PC-3 (cell line): ENCODE data around the gene RAD21L1. TPM values are rescaled to one million over a fixed set of nuclear protein-coding genes. Genes with fewer than 3 reads are reported as not detected.

ENCODE experiments used
- ATAC-seq: fragments of 200-7000 bp; cut with Tn5 transposase; 2 replicates; pipeline ENCODE4 v1.9.1; 2020; ENCODE audit warnings: mild to moderate bottlenecking, moderate library complexity
- BruUV-seq: library from RNA; stranded (reverse); fragments of 400-500 nt; replicated peaks from 2 replicates; lab custom pipeline; 2021; lab: Mats Ljungman, UMichigan
- CTCF ChIA-PET: fragments of 300-600 bp; sonication (Branson Sonifier 250); formaldehyde crosslinking; loops from one replicate; lab custom pipeline; 2022; ENCODE audit warnings: antibody characterized with exemption; lab: Charles Lee
- POLR2A ChIA-PET: fragments of 300-600 bp; sonication (Branson Sonifier 250); formaldehyde crosslinking; loops from one replicate; lab custom pipeline; 2022; ENCODE audit warnings: antibody characterized with exemption; ENCODE audit not compliant: unreplicated experiment; lab: Charles Lee
- DNase-seq: peaks from one replicate; pipeline ENCODE4 v3.0.0-alpha.2; 2015
- H2AFZ ChIP-seq: fragments of 300-600 bp; sonication (generic); 2 replicates; pipeline ENCODE4 v1.6.0; 2016; ENCODE audit warnings: antibody characterized with exemption, low read length
- H3F3A ChIP-seq: fragments of 300-600 bp; sonication (generic); one replicate; pipeline ENCODE4 v1.6.0; 2017; ENCODE audit warnings: antibody characterized with exemption, low read length, control low read depth, mild to moderate bottlenecking; ENCODE audit not compliant: unreplicated experiment
- H3K27ac ChIP-seq: fragments of 300-600 bp; sonication (generic); 2 replicates; pipeline ENCODE4 v1.5.1; 2016; ENCODE audit warnings: mild to moderate bottlenecking, low read length
- H3K27me3 ChIP-seq: fragments of 300-600 bp; sonication (generic); 2 replicates; pipeline ENCODE4 v1.6.1; 2016; ENCODE audit warnings: low read length, mixed read lengths
- H3K36me3 ChIP-seq: fragments of 300-600 bp; sonication (generic); 2 replicates; pipeline ENCODE4 v1.6.1; 2016; ENCODE audit warnings: low read depth, mixed run types, low read length, mixed read lengths
- H3K4me1 ChIP-seq: fragments of 300-600 bp; sonication (generic); 2 replicates; pipeline ENCODE4 v1.5.1; 2016; ENCODE audit warnings: low read length; ENCODE audit not compliant: insufficient read depth
- H3K4me2 ChIP-seq: fragments of 300-600 bp; sonication (generic); 2 replicates; pipeline ENCODE4 v1.6.0; 2016; ENCODE audit warnings: low read length
- H3K4me3 ChIP-seq: fragments of 300-600 bp; sonication (generic); 2 replicates; pipeline ENCODE4 v1.5.1; 2016; ENCODE audit warnings: mild to moderate bottlenecking, low read length, mixed read lengths
- H3K79me2 ChIP-seq: fragments of 300-600 bp; sonication (generic); 2 replicates; pipeline ENCODE4 v1.6.1; 2017; ENCODE audit warnings: low read length, mixed read lengths
- H3K9ac ChIP-seq: fragments of 300-600 bp; sonication (generic); 2 replicates; pipeline ENCODE4 v1.6.0; 2016; ENCODE audit warnings: mild to moderate bottlenecking, low read length
- H3K9me2 ChIP-seq: fragments of 300-600 bp; sonication (generic); replicated peaks from 2 replicates; pipeline ENCODE4 v1.6.1; 2016; ENCODE audit warnings: mixed run types, low read length, mixed read lengths
- H3K9me3 ChIP-seq: fragments of 300-600 bp; sonication (generic); 2 replicates; pipeline ENCODE4 v1.6.1; 2016; ENCODE audit warnings: low read length, mixed read lengths
- H4K20me1 ChIP-seq: fragments of 300-600 bp; sonication (generic); 2 replicates; pipeline ENCODE4 v1.6.1; 2016; ENCODE audit warnings: low read length, mixed read lengths
- CTCF ChIP-seq: fragments of 300-600 bp; sonication (generic); conservative IDR thresholded peaks from 2 replicates; pipeline ENCODE4 v1.5.1; 2017; ENCODE audit warnings: antibody characterized with exemption, low read depth, mild to moderate bottlenecking, low read length
- EZH2 ChIP-seq: fragments of 300-600 bp; sonication (generic); IDR thresholded peaks from one replicate; pipeline ENCODE4 v1.6.1; 2017; ENCODE audit warnings: antibody characterized with exemption, mild to moderate bottlenecking, low read length; ENCODE audit not compliant: unreplicated experiment
- EZH2phosphoT487 ChIP-seq: fragments of 300-600 bp; sonication (generic); IDR thresholded peaks from 2 replicates; pipeline ENCODE4 v1.6.1; 2018; ENCODE audit warnings: mild to moderate bottlenecking, antibody characterized with exemption, low read length, borderline replicate concordance
- intact Hi-C: fragments of 100-400 bp; cut with micrococcal nuclease; formaldehyde crosslinking; loops from 2 replicates; pipeline ENCODE4 v1.9.0; 2023
- total RNA-seq: library from RNA; depleted of rRNA; stranded (reverse); fragments of >200 nt; gene quantifications from 2 replicates; pipeline ENCODE4 v1.2.3, GENCODE V29; 2014

RAD21L1 gene
- total RNA-seq, 1 experiment from 2014 or later = 0.11 TPM

GRCh38 chr20:1278993-1279392, 53.1 kb downstream of the RAD21L1 start:
- CTCF ChIA-PET = no interaction called here
- peaks cover 6% of the 10 kb centered on the region; the same call in 1 of the 2 replicates for H3K4me1 ChIP-seq
- ATAC-seq = no peak

GRCh38 chr20:1280195-1281102, 54.6 kb downstream of the RAD21L1 start:
- Histone ChIP-seq H3K4me2 (no peak overlapping the region), H3K4me1 (peaks cover 6% of the 10 kb centered on the region; the same call in 1 of the 2 replicates), H3K36me3 (no peaks in the 10 kb centered on the region), H3K27ac (no peak overlapping the region), H3K9me2 (no peaks in the 10 kb centered on the region), H2AFZ (no peak overlapping the region), H3K9ac (no peak overlapping the region), H3F3A (no peaks in the 10 kb centered on the region), H3K27me3 (no peaks in the 10 kb centered on the region), H3K79me2 (no peaks in the 10 kb centered on the region), H3K4me3 (no peak overlapping the region), H3K9me3 (no peaks in the 10 kb centered on the region), H4K20me1 (no peaks in the 10 kb centered on the region)
- no peak for DNase-seq
- ChIA-PET CTCF (no interaction called here), POLR2A (no interaction called here)
- TF ChIP-seq CTCF (no peak), EZH2phosphoT487 (no peak), EZH2 (no peak)
- ATAC-seq = peak; percentile 48; the same call in 1 of the 2 replicates
- intact Hi-C loops = no loop called here
- BruUV-seq = no TSS peak

More at GRCh38 chr20:1278993-1279392, 53.1 kb downstream of the RAD21L1 start:
- H3K4me3 ChIP-seq = no peak overlapping the region
- H3F3A ChIP-seq = no peaks in the 10 kb centered on the region
- H3K9me3 ChIP-seq = no peaks in the 10 kb centered on the region
- POLR2A ChIA-PET = no interaction called here
- H3K9ac ChIP-seq = no peak overlapping the region
- H3K27me3 ChIP-seq = no peaks in the 10 kb centered on the region
- H3K9me2 ChIP-seq = no peaks in the 10 kb centered on the region
- no peak overlapping the region for H2AFZ ChIP-seq
- H3K36me3 ChIP-seq = no peaks in the 10 kb centered on the region
- no peak overlapping the region for H3K27ac ChIP-seq
- DNase-seq = no peak
- no TSS peak for BruUV-seq
- H3K79me2 ChIP-seq = no peaks in the 10 kb centered on the region
- no peak overlapping the region for H3K4me2 ChIP-seq
- TF ChIP-seq EZH2phosphoT487 (no peak), EZH2 (no peak), CTCF (no peak)
- no peaks in the 10 kb centered on the region for H4K20me1 ChIP-seq
- intact Hi-C loops = no loop called here
